Esophagus (tissue), 2 donors: ENCODE data around the gene IGLON5. TPM values are rescaled to one million over a fixed set of nuclear protein-coding genes. Genes with fewer than 3 reads are reported as not detected.

ENCODE experiments used
- polyA plus RNA-seq, 2 donors: library from polyadenylated mRNA; stranded (reverse); fragments of 200-250 nt; gene quantifications; one replicate each; pipeline ENCODE4 v1.2.3, GENCODE V29; 2013
- donor health status: healthy with polysubstance abuse.
- donor health status: Bipolar disorder and iron deficiency.

IGLON5 gene
- polyA plus RNA-seq, 2 donors: 0.15 to 0.22 TPM

Other genes starting within 250 kb of the IGLON5 start
- gene KLK13, start 246.6 kb upstream of the IGLON5 start, polyA plus RNA-seq: 1,000 to 10,000 TPM in 1 of 2 donors, 100 to 1,000 TPM in 1; 406 to 1,038 TPM
- gene KLK14, start 228.8 kb upstream of the IGLON5 start, polyA plus RNA-seq: under 1 TPM; 0.09 to 0.31 TPM
- 1 to 10 TPM; 3.3 TPM for gene CTU1, start 203.2 kb upstream of the IGLON5 start, polyA plus RNA-seq
- under 1 TPM; 0.26 to 0.28 TPM for gene SIGLEC9, start 186.7 kb upstream of the IGLON5 start, polyA plus RNA-seq
- gene SIGLEC7, start 169.3 kb upstream of the IGLON5 start, polyA plus RNA-seq: under 1 TPM; 0.12 to 0.18 TPM
- under 1 TPM; 0.66 to 0.69 TPM for gene CD33, start 86.6 kb upstream of the IGLON5 start, polyA plus RNA-seq
- not detected for gene SIGLECL1, start 60.6 kb upstream of the IGLON5 start, polyA plus RNA-seq
- gene VSIG10L, start 30.5 kb downstream of the IGLON5 start, polyA plus RNA-seq: 100 to 1,000 TPM; 122 to 227 TPM
- gene ETFB, start 54.7 kb downstream of the IGLON5 start, polyA plus RNA-seq: 100 to 1,000 TPM; 127 to 181 TPM
- gene CLDND2, start 57.4 kb downstream of the IGLON5 start, polyA plus RNA-seq: under 1 TPM; 0.37 to 0.39 TPM
- gene NKG7, start 61.0 kb downstream of the IGLON5 start, polyA plus RNA-seq: 1 to 10 TPM; 1.0 to 3.2 TPM
- not detected for gene LIM2, start 76.3 kb downstream of the IGLON5 start, polyA plus RNA-seq
- gene C19orf84, start 78.9 kb downstream of the IGLON5 start, polyA plus RNA-seq: not detected
- under 1 TPM; 0.65 to 0.79 TPM for gene SIGLEC10, start 106.0 kb downstream of the IGLON5 start, polyA plus RNA-seq
- gene SIGLEC8, start 146.8 kb downstream of the IGLON5 start, polyA plus RNA-seq: under 1 TPM; 0.04 to 0.16 TPM
- not detected for gene CEACAM18, start 166.9 kb downstream of the IGLON5 start, polyA plus RNA-seq
- under 1 TPM; 0.02 to 0.04 TPM for gene SIGLEC12, start 190.2 kb downstream of the IGLON5 start, polyA plus RNA-seq
- gene SIGLEC6, start 220.0 kb downstream of the IGLON5 start, polyA plus RNA-seq: under 1 TPM in 1 of 2 donors, not detected in 1; 0.13 TPM